Left ventricle myocardium inferior (tissue), 1 donor: Measurements from ENCODE around the gene PNPLA6. TPM values are rescaled to one million over a fixed set of nuclear protein-coding genes. Genes with fewer than 3 reads are reported as not detected.

Experiments
- DNase-seq: peaks from one replicate; pipeline ENCODE4 v3.0.0-alpha.2; 2020
- H3K27ac ChIP-seq: fragments of 200-600 bp; replicated peaks from 2 replicates; pipeline ENCODE4 v1.8.0; 2021
- H3K27me3 ChIP-seq: fragments of 200-600 bp; 2 replicates; pipeline ENCODE4 v1.8.0; 2021; ENCODE audit warnings: low read depth
- H3K36me3 ChIP-seq: fragments of 200-600 bp; 2 replicates; pipeline ENCODE4 v1.8.0; 2021
- H3K4me1 ChIP-seq: fragments of 200-600 bp; 2 replicates; pipeline ENCODE4 v1.8.0; 2021
- H3K4me3 ChIP-seq: fragments of 200-600 bp; 2 replicates; pipeline ENCODE4 v1.8.0; 2021; ENCODE audit warnings: mild to moderate bottlenecking, moderate library complexity
- H3K9me3 ChIP-seq: fragments of 200-600 bp; replicated peaks from 2 replicates; pipeline ENCODE4 v1.8.0; 2021
- CTCF ChIP-seq: fragments of 200-600 bp; IDR thresholded peaks from 2 replicates; pipeline ENCODE4 v1.8.0; 2021; ENCODE audit warnings: antibody characterized with exemption, mild to moderate bottlenecking, borderline replicate concordance
- intact Hi-C: fragments of 100-400 bp; cut with micrococcal nuclease; formaldehyde crosslinking; loops from one replicate; pipeline ENCODE4 v1.11.0; 2022
- total RNA-seq: library from RNA; stranded (reverse); fragmentation: NEBNext Ultra II Directional; extraction: Animal tissue kit (Norgen Biotek cat#: 25700); gene quantifications from one replicate; pipeline ENCODE4 v1.2.1, GENCODE V29; 2021
- donor health status: DM: no; HTN: yes; CAD: no; lungs with severe emphysema.

PNPLA6 gene
- total RNA-seq, 1 donor from 2014 or later = 52.7 TPM

- DNase-seq = no peak
- intact Hi-C loops = no loop called here
- peaks cover 62% of the 10 kb centered on the region for H3K27me3 ChIP-seq
Measured at GRCh38 chr19:7603919-7604318, 68.4 kb downstream of the PNPLA6 start.

GRCh38 chr19:7605490-7606222 is 70.1 kb downstream of the PNPLA6 start:
- Histone ChIP-seq H3K27me3 (peaks cover 61% of the 10 kb centered on the region), H3K4me3 (no peak overlapping the region), H3K4me1 (no peaks in the 10 kb centered on the region), H3K36me3 (no peaks in the 10 kb centered on the region), H3K9me3 (no peaks in the 10 kb centered on the region), H3K27ac (no peak overlapping the region)
- no peak for DNase-seq
- intact Hi-C loops = no loop called here
- no peak for TF ChIP-seq CTCF

More at GRCh38 chr19:7603919-7604318, 68.4 kb downstream of the PNPLA6 start:
- TF ChIP-seq CTCF = no peak
- no peaks in the 10 kb centered on the region for H3K36me3 ChIP-seq
- no peak overlapping the region for H3K4me3 ChIP-seq
- H3K4me1 ChIP-seq = no peaks in the 10 kb centered on the region
- H3K9me3 ChIP-seq = no peaks in the 10 kb centered on the region
- H3K27ac ChIP-seq = no peak overlapping the region

GRCh38 chr19:7606289-7606688 is 70.8 kb downstream of the PNPLA6 start:
- H3K9me3 ChIP-seq = no peaks in the 10 kb centered on the region
- intact Hi-C loops = no loop called here
- DNase-seq = no peak

GRCh38 chr19:7607212-7607873 is 71.8 kb downstream of the PNPLA6 start:
- intact Hi-C loops = no loop called here
- H3K36me3 ChIP-seq = no peaks in the 10 kb centered on the region
- H3K9me3 ChIP-seq = no peaks in the 10 kb centered on the region
- no peak for TF ChIP-seq CTCF
- H3K27ac ChIP-seq = no peak overlapping the region
- no peak overlapping the region for H3K4me3 ChIP-seq
- no peak for DNase-seq
- H3K27me3 ChIP-seq = peaks cover 45% of the 10 kb centered on the region
- H3K4me1 ChIP-seq = no peaks in the 10 kb centered on the region

More at GRCh38 chr19:7606289-7606688, 70.8 kb downstream of the PNPLA6 start:
- no peak overlapping the region for H3K4me3 ChIP-seq
- no peak for TF ChIP-seq CTCF
- H3K27me3 ChIP-seq = peaks cover 56% of the 10 kb centered on the region
- no peaks in the 10 kb centered on the region for H3K36me3 ChIP-seq
- H3K27ac ChIP-seq = no peak overlapping the region
- H3K4me1 ChIP-seq = no peaks in the 10 kb centered on the region

GRCh38 chr19:7607874-7608560 is 72.5 kb downstream of the PNPLA6 start:
- no peak for DNase-seq
- H3K9me3 ChIP-seq = no peaks in the 10 kb centered on the region
- H3K4me1 ChIP-seq = no peaks in the 10 kb centered on the region
- intact Hi-C loops = no loop called here
- peaks cover 38% of the 10 kb centered on the region for H3K27me3 ChIP-seq
- no peak overlapping the region for H3K4me3 ChIP-seq
- no peaks in the 10 kb centered on the region for H3K36me3 ChIP-seq
- no peak overlapping the region for H3K27ac ChIP-seq
- no peak for TF ChIP-seq CTCF
